Measurements from ENCODE around the gene TRAF3IP1.

- TF ChIP-seq, protein P1, sequence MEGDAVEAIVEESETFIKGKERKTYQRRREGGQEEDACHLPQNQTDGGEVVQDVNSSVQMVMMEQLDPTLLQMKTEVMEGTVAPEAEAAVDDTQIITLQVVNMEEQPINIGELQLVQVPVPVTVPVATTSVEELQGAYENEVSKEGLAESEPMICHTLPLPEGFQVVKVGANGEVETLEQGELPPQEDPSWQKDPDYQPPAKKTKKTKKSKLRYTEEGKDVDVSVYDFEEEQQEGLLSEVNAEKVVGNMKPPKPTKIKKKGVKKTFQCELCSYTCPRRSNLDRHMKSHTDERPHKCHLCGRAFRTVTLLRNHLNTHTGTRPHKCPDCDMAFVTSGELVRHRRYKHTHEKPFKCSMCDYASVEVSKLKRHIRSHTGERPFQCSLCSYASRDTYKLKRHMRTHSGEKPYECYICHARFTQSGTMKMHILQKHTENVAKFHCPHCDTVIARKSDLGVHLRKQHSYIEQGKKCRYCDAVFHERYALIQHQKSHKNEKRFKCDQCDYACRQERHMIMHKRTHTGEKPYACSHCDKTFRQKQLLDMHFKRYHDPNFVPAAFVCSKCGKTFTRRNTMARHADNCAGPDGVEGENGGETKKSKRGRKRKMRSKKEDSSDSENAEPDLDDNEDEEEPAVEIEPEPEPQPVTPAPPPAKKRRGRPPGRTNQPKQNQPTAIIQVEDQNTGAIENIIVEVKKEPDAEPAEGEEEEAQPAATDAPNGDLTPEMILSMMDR (conservative IDR thresholded peaks at IDR 0.05; ENCODE audit: low read depth, low read length) = no peak
- no peak for TF ChIP-seq EZH2 (IDR thresholded peaks at IDR 0.05; ENCODE audit: low read length, unreplicated experiment)
Measured at GRCh38 chr2:238279324-238279682, 41.0 kb upstream of the TRAF3IP1 start.
